DOHH2 (cell line): Measurements from ENCODE around the gene ZSCAN25.

Experiments
- H3F3A ChIP-seq: fragments of 200-600 bp; sonication (generic), shearing (Covaris generic); 2 replicates; pipeline ENCODE4 v1.6.0; 2016; ENCODE audit warnings: antibody characterized with exemption, mild to moderate bottlenecking; ENCODE audit not compliant: control insufficient read depth, insufficient read depth
- H3K27ac ChIP-seq: fragments of 200-600 bp; sonication (generic); 2 replicates; pipeline ENCODE4 v1.5.1; 2014; ENCODE audit warnings: low read depth, mild to moderate bottlenecking, low read length, moderate library complexity
- H3K27me3 ChIP-seq: fragments of 200-600 bp; sonication (generic); 2 replicates; pipeline ENCODE4 v1.6.1; 2014; ENCODE audit warnings: mild to moderate bottlenecking, low read length, mixed read lengths; ENCODE audit not compliant: control insufficient read depth
- H3K36me3 ChIP-seq: fragments of 200-600 bp; sonication (generic); 2 replicates; pipeline ENCODE4 v1.6.1; 2014; ENCODE audit warnings: mild to moderate bottlenecking, low read length, moderate library complexity, mixed read lengths; ENCODE audit not compliant: control insufficient read depth
- H3K4me1 ChIP-seq: fragments of 200-600 bp; sonication (generic); 2 replicates; pipeline ENCODE4 v1.6.1; 2014; ENCODE audit warnings: mild to moderate bottlenecking, low read length, mixed read lengths; ENCODE audit not compliant: control insufficient read depth
- H3K4me2 ChIP-seq: fragments of 200-600 bp; sonication (generic); 2 replicates; pipeline ENCODE4 v1.6.0; 2014; ENCODE audit warnings: mild to moderate bottlenecking, low read length, moderate library complexity
- H3K4me3 ChIP-seq: fragments of 200-600 bp; sonication (generic); 2 replicates; pipeline ENCODE4 v1.5.1; 2014; ENCODE audit warnings: mild to moderate bottlenecking, low read length, mixed read lengths
- H3K79me2 ChIP-seq: fragments of 200-600 bp; sonication (generic); 2 replicates; pipeline ENCODE4 v1.6.1; 2014; ENCODE audit warnings: mild to moderate bottlenecking, low read length, mixed read lengths; ENCODE audit not compliant: control insufficient read depth
- H3K9me2 ChIP-seq: fragments of 200-600 bp; sonication (generic); replicated peaks from 2 replicates; pipeline ENCODE4 v1.6.1; 2014; ENCODE audit warnings: mild to moderate bottlenecking, low read length, mixed read lengths; ENCODE audit not compliant: control insufficient read depth
- H3K9me3 ChIP-seq: fragments of 200-600 bp; sonication (generic); 2 replicates; pipeline ENCODE4 v1.6.1; 2014; ENCODE audit warnings: antibody characterized with exemption, low read length, mixed read lengths; ENCODE audit not compliant: control insufficient read depth, insufficient read depth
- H4K20me1 ChIP-seq: fragments of 200-600 bp; sonication (generic); 2 replicates; pipeline ENCODE4 v1.6.0; 2014; ENCODE audit warnings: low read depth, mild to moderate bottlenecking, antibody characterized with exemption, low read length, moderate library complexity; ENCODE audit not compliant: control insufficient read depth, insufficient read depth
- EZH2phosphoT487 ChIP-seq: fragments of 200-600 bp; sonication (generic); IDR thresholded peaks from 2 replicates; pipeline ENCODE4 v1.6.1; 2017; ENCODE audit warnings: borderline replicate concordance, mild to moderate bottlenecking, antibody characterized with exemption, low read length, moderate library complexity, mixed read lengths
- TF ChIP-seq, protein P1 (sequence below): fragments of 200-600 bp; sonication (generic); IDR thresholded peaks from one replicate; pipeline ENCODE4 v1.5.1; 2014; ENCODE audit warnings: antibody characterized with exemption, mild to moderate bottlenecking, low read depth, low read length; ENCODE audit not compliant: poor library complexity, severe bottlenecking

Gene ZSCAN25

DNA sequence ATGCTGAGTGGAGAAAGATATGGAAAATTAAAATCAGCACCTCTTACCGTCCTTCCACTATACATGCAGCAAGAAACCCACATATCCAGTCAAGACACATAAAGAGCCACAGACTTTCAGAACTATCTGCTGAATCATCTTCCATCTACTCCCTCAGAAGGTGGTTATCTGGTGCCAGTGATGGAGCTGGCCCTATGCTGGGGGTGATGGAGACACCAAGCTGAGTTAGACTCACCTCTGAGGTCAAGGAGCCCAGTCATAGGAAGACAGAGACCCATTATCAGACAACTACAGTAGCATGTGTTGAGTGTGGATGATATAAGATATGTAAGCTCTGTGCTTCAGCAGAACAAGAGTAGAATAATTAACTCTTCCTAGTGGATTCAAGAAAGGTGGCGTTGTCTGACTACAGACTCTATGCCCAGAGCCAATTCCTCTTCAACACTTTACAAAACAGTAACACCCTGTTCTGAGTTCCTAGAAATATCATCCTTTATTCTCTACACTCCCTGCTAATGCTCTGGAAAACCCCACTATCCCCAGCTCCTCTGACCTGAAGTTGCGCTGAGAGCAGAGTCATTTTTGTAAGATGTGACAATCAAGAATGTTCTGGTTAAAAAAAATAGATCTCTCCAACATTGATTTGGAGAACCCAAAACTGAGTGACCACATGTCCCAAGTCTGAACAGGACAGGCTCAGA, 48.7 kb downstream of the ZSCAN25 start:
- Histone ChIP-seq H3K27ac (no peak overlapping the region), H3K79me2 (no peaks in the 10 kb centered on the region), H3K9me2 (no peaks in the 10 kb centered on the region), H4K20me1 (no peaks in the 10 kb centered on the region), H3K36me3 (no peaks in the 10 kb centered on the region), H3K4me3 (no peak overlapping the region), H3F3A (no peaks in the 10 kb centered on the region), H3K27me3 (no peaks in the 10 kb centered on the region), H3K4me2 (no peak overlapping the region), H3K4me1 (no peaks in the 10 kb centered on the region), H3K9me3 (no peaks in the 10 kb centered on the region)
- TF ChIP-seq, protein P1, sequence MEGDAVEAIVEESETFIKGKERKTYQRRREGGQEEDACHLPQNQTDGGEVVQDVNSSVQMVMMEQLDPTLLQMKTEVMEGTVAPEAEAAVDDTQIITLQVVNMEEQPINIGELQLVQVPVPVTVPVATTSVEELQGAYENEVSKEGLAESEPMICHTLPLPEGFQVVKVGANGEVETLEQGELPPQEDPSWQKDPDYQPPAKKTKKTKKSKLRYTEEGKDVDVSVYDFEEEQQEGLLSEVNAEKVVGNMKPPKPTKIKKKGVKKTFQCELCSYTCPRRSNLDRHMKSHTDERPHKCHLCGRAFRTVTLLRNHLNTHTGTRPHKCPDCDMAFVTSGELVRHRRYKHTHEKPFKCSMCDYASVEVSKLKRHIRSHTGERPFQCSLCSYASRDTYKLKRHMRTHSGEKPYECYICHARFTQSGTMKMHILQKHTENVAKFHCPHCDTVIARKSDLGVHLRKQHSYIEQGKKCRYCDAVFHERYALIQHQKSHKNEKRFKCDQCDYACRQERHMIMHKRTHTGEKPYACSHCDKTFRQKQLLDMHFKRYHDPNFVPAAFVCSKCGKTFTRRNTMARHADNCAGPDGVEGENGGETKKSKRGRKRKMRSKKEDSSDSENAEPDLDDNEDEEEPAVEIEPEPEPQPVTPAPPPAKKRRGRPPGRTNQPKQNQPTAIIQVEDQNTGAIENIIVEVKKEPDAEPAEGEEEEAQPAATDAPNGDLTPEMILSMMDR, result no peak
- no peak for TF ChIP-seq EZH2phosphoT487

DNA sequence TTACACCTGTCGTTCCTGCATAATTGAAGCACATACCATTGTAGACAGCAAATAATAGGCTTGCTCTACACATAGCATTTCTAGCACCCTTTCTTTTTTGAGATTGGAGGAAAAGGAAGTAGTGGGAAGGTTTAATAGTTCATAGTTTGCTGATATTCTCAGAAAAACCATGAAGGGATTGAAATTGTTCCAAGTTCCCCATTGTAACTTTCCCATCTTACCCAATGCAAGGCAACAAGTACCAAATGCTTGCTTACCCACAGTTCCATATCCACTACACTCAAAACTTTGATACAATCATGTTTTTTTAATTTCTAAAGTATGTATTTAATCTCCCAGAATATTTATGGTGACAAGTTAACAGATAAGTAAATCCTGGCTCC, 49.3 kb downstream of the ZSCAN25 start:
- H3K79me2 ChIP-seq, result no peaks in the 10 kb centered on the region
- no peak overlapping the region for H3K4me3 ChIP-seq
- no peaks in the 10 kb centered on the region for H3K9me2 ChIP-seq
- H3K27ac ChIP-seq, result no peak overlapping the region
- H4K20me1 ChIP-seq, result no peaks in the 10 kb centered on the region
- no peak overlapping the region for H3K4me2 ChIP-seq
- H3K36me3 ChIP-seq, result no peaks in the 10 kb centered on the region
- TF ChIP-seq, protein P1, result no peak
- no peak for TF ChIP-seq EZH2phosphoT487
- H3K27me3 ChIP-seq, result no peaks in the 10 kb centered on the region
- no peaks in the 10 kb centered on the region for H3F3A ChIP-seq
- no peaks in the 10 kb centered on the region for H3K9me3 ChIP-seq
- H3K4me1 ChIP-seq, result no peaks in the 10 kb centered on the region

DNA sequence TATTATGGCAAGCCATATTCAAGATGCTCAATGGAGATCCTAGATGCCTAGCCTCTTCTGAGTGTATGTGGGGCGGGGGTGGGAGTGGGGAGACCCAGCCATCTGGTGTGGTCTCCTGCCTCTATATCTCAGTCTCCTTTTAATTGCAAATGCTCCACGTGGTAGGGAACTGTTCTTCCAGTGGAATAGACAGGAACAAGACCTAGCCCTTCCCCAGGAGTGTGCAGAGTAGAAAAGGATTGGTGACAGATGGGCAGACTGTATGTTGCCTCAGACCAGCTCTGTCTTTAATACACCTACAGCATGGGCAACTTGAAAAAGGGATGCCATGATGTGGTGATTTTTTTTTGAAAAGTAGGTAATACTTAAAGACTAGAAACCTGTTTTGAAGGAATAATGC, 50.4 kb downstream of the ZSCAN25 start:
- Histone ChIP-seq H3K9me2 (no peaks in the 10 kb centered on the region), H3F3A (no peaks in the 10 kb centered on the region), H3K27me3 (no peaks in the 10 kb centered on the region), H3K79me2 (no peaks in the 10 kb centered on the region), H3K36me3 (no peaks in the 10 kb centered on the region), H3K9me3 (no peaks in the 10 kb centered on the region), H3K4me1 (no peaks in the 10 kb centered on the region), H4K20me1 (no peaks in the 10 kb centered on the region), H3K4me3 (no peak overlapping the region), H3K27ac (no peak overlapping the region), H3K4me2 (no peak overlapping the region)
- TF ChIP-seq, protein P1, result no peak
- no peak for TF ChIP-seq EZH2phosphoT487
